GM12878 (cell line): Measurements from ENCODE around the gene TSHZ1. TPM values are rescaled to one million over a fixed set of nuclear protein-coding genes. Genes with fewer than 3 reads are reported as not detected.

Experiments used
- ATAC-seq: fragments of 200-7000 bp; cut with Tn5 transposase; 3 replicates; pipeline ENCODE4 v1.9.1; 2020; ENCODE audit warnings: mild to moderate bottlenecking, moderate library complexity
- BruUV-seq: library from RNA; stranded (reverse); fragments of 400-500 nt; replicated peaks from 2 replicates; lab custom pipeline; 2021; lab: Mats Ljungman, UMichigan
- CTCF ChIA-PET: fragments of 300-600 bp; sonication (Branson Sonifier 250); formaldehyde crosslinking; extraction: SDS; loops from one replicate; lab custom pipeline; 2021; ENCODE audit warnings: inconsistent platforms; lab: Yijun Ruan, JAX
- POLR2A ChIA-PET: fragments of 350-600 bp; formaldehyde crosslinking; extraction: SDS; loops from one replicate; lab custom pipeline; 2021; ENCODE audit warnings: inconsistent platforms; lab: Charles Lee
- RAD21 ChIA-PET: fragments of 300-600 bp; sonication (Branson Sonifier 250); formaldehyde crosslinking; loops from one replicate; lab custom pipeline; 2023; ENCODE audit warnings: antibody characterized with exemption; ENCODE audit not compliant: unreplicated experiment; lab: Charles Lee
- SMC1A ChIA-PET: fragments of 300-600 bp; sonication (Branson Sonifier 250); formaldehyde crosslinking; loops from one replicate; lab custom pipeline; 2023; ENCODE audit not compliant: unreplicated experiment, uncharacterized antibody; lab: Charles Lee
- DNase-seq: peaks from one replicate; pipeline ENCODE4 v3.0.0-alpha.2; 2011; ENCODE audit warnings: low read depth, low spot score
- FAIRE-seq: peaks from 3 replicates; lab custom pipeline; 2011; peaks lifted over from hg19 to GRCh38; lab: Jason Lieb, UNC
- H2AFZ ChIP-seq: 2 replicates; pipeline ENCODE4 v1.6.0; 2011; ENCODE audit warnings: low read depth, low read length, control low read depth; ENCODE audit not compliant: control insufficient read depth
- H3K27ac ChIP-seq: 2 replicates; pipeline ENCODE4 v1.5.1; 2011; ENCODE audit warnings: control low read depth; ENCODE audit not compliant: control insufficient read depth, insufficient read depth
- H3K27me3 ChIP-seq, 2 experiments: replicated peaks in 1 of 2; 2 replicates each; pipeline versions ENCODE4 v1.6.0 to v1.6.1; 2011; ENCODE audit warnings: low read length in 1 of 2; ENCODE audit not compliant: control insufficient read depth in 2 of 2, insufficient read depth in 2 of 2
- H3K36me3 ChIP-seq, 2 experiments: 2 replicates each; pipeline ENCODE4 v1.5.1; 2011; ENCODE audit warnings: low read length in 1 of 2; ENCODE audit not compliant: control insufficient read depth in 2 of 2, insufficient read depth in 2 of 2
- H3K4me1 ChIP-seq: 2 replicates; pipeline ENCODE4 v1.6.1; 2011; ENCODE audit warnings: mild to moderate bottlenecking, low read length, moderate library complexity, mixed read lengths; ENCODE audit not compliant: control insufficient read depth, insufficient read depth
- H3K4me2 ChIP-seq: 2 replicates; pipeline ENCODE4 v1.6.0; 2011; ENCODE audit warnings: control low read depth; ENCODE audit not compliant: control insufficient read depth, insufficient read depth
- H3K4me3 ChIP-seq: fragments of 200-600 bp; sonication (generic); 2 replicates; pipeline ENCODE4 v1.5.1; 2016
- H3K79me2 ChIP-seq: 2 replicates; pipeline ENCODE4 v1.6.0; 2011; ENCODE audit warnings: low read length; ENCODE audit not compliant: control insufficient read depth, insufficient read depth
- H3K9ac ChIP-seq: 2 replicates; pipeline ENCODE4 v1.8.0; 2011; ENCODE audit warnings: low read length, control low read depth, mixed read lengths; ENCODE audit not compliant: control insufficient read depth, insufficient read depth
- H3K9me3 ChIP-seq: replicated peaks from 3 replicates; pipeline ENCODE4 v1.5.1; 2011; ENCODE audit warnings: mild to moderate bottlenecking, low read length; ENCODE audit not compliant: control insufficient read depth, insufficient read depth
- H4K20me1 ChIP-seq: 2 replicates; pipeline ENCODE4 v1.6.0; 2011; ENCODE audit not compliant: control insufficient read depth, insufficient read depth
- BRCA1 ChIP-seq: IDR thresholded peaks from 2 replicates; pipeline ENCODE4 v1.6.1; 2011; ENCODE audit warnings: low read depth, low read length, improper control_type of control experiment
- CHD4 ChIP-seq: fragments of 200-600 bp; sonication (generic); IDR thresholded peaks from 2 replicates; pipeline ENCODE4 v1.6.1; 2016; ENCODE audit warnings: mild to moderate bottlenecking
- CREB1 ChIP-seq: IDR thresholded peaks from 2 replicates; pipeline ENCODE4 v1.6.1; 2012; ENCODE audit warnings: low read depth, mild to moderate bottlenecking, inconsistent platforms
- HDAC6 ChIP-seq: fragments of 200-600 bp; sonication (generic); IDR thresholded peaks from one replicate; pipeline ENCODE4 v1.8.0; 2017; ENCODE audit warnings: antibody characterized with exemption; ENCODE audit not compliant: unreplicated experiment
- HDGF ChIP-seq: fragments of 450-650 bp; IDR thresholded peaks from 2 replicates; pipeline ENCODE4 v1.6.1; 2016; ENCODE audit warnings: antibody characterized with exemption
- JUNB ChIP-seq: IDR thresholded peaks from 2 replicates; pipeline ENCODE4 v1.6.1; 2016; ENCODE audit warnings: antibody characterized with exemption, mild to moderate bottlenecking
- RUNX3 ChIP-seq: IDR thresholded peaks from 2 replicates; pipeline ENCODE4 v1.6.1; 2012; ENCODE audit warnings: low read length, inconsistent platforms
- SMAD5 ChIP-seq: IDR thresholded peaks from 2 replicates; pipeline ENCODE4 v1.6.1; 2016; ENCODE audit warnings: antibody characterized with exemption, low read depth
- SPI1 ChIP-seq: IDR thresholded peaks from 2 replicates; pipeline ENCODE4 v1.6.1; 2011; ENCODE audit warnings: low read depth, mild to moderate bottlenecking, low read length, moderate library complexity, borderline replicate concordance; ENCODE audit not compliant: insufficient read depth
- SUZ12 ChIP-seq: fragments of 200-600 bp; sonication (generic); IDR thresholded peaks from one replicate; pipeline ENCODE4 v1.6.1; 2018; ENCODE audit warnings: antibody characterized with exemption, mild to moderate bottlenecking; ENCODE audit not compliant: unreplicated experiment
- ZNF207 ChIP-seq: fragments of 450-650 bp; IDR thresholded peaks from 2 replicates; pipeline ENCODE4 v1.6.1; 2014; ENCODE audit warnings: antibody characterized with exemption, mild to moderate bottlenecking, borderline replicate concordance
- ZNF274 ChIP-seq: IDR thresholded peaks from one replicate; pipeline ENCODE4 v1.8.0; 2011; ENCODE audit not compliant: insufficient read length, insufficient read depth
- WGBS: methylation state at CpG from one replicate; pipeline ENCODE4 v1.1.6; 2016; ENCODE audit warnings: low lambda C conversion rate; ENCODE audit not compliant: insufficient replicate concordance, insufficient coverage; ENCODE audit errors: missing lambda C conversion rate; 5-methylcytosine and 5-hydroxymethylcytosine counted together
- in situ Hi-C: fragments of 300-500 bp; cut with MboI; formaldehyde crosslinking; loops from 9 replicates; pipeline ENCODE4 v1.14.3; 2018; ENCODE audit warnings: mixed read lengths
- intact Hi-C: fragments of 100-400 bp; cut with micrococcal nuclease; formaldehyde crosslinking; loops from one replicate; pipeline ENCODE4 v1.14.2; 2022; ENCODE audit not compliant: unreplicated experiment
- polyA plus RNA-seq, 11 experiments: library from polyadenylated mRNA; depleted of rRNA in 4 of 11; unstranded in 6 of 11; stranded (reverse) in 5 of 11; fragments of >200 nt; fragmentation: Nextera tagmentation in 4 of 11; fragmentation: Illumina TruSeq in 1 of 11; extraction: Ambion mirVana in 4 of 11; extraction: Trizol in 1 of 11; gene quantifications; 1 replicate in 1 of 11; 2 replicates in 10 of 11; pipeline versions ENCODE4 v1.2.1 to v1.2.3, GENCODE V29; 2011 to 2016; ENCODE audit warnings: inconsistent platforms in 2 of 11, missing spikeins in 2 of 11, low read depth in 1 of 11
- total RNA-seq, 4 experiments: library from RNA; depleted of rRNA in 3 of 4; stranded (reverse); fragments of >200 nt in 3 of 4; fragmentation: Illumina TruSeq in 1 of 4; extraction: Trizol in 1 of 4; gene quantifications; 2 replicates each; pipeline versions ENCODE4 v1.2.1 to v1.2.3, GENCODE V29; 2013 to 2021
- TF ChIP-seq, protein P1 (sequence below): IDR thresholded peaks from 2 replicates; pipeline ENCODE4 v1.6.1; 2012; ENCODE audit warnings: low read depth, low read length, improper control_type of control experiment
- TF ChIP-seq, protein P2 (sequence below), 3 experiments: IDR thresholded peaks in 2 of 3; conservative IDR thresholded peaks in 1 of 3; 2 replicates each; pipeline ENCODE4 v1.5.1; 2011; ENCODE audit warnings: low read depth in 3 of 3, low read length in 3 of 3, mild to moderate bottlenecking in 3 of 3, control low read depth in 2 of 3, moderate library complexity in 2 of 3, inconsistent platforms in 1 of 3, mixed read lengths in 1 of 3; ENCODE audit not compliant: control insufficient read depth in 2 of 3, insufficient read depth in 1 of 3; ENCODE audit errors: extremely low read depth in 1 of 3
- TF ChIP-seq, protein P3 (sequence below): fragments of 450-650 bp; conservative IDR thresholded peaks from 2 replicates; pipeline ENCODE4 v1.6.1; 2017; ENCODE audit warnings: mild to moderate bottlenecking, moderate library complexity
- TF ChIP-seq, protein P4 (sequence below): fragments of 150-350 bp; IDR thresholded peaks from 2 replicates; pipeline ENCODE4 v1.6.1; 2016; ENCODE audit warnings: low read depth, low read length

Gene TSHZ1
- total and polyA plus RNA-seq, 10 of the 15 experiments (the other 5 are each of a cell fraction or from before 2014, with no cell fraction given) = 2.2 to 15.2 (median 5.1) TPM

DNA sequence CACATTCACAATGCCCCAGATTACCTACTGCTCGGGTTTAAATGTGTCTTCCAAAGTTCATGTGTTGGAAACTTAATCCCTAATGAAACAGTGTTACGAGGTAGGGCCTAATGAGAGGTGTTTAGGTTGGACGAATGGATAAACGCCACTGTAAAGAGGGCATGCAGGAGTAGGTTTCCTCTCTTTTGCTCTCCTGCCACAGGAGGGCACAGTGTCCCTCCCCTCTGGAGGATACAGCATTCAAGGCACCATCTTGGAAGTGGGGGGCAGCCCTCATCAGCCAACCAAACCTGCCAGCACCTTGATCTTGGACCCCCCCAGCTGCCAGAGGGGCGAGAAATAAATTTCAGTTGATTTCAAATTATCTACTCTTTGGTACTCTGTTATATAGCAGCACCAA is 103.5 kb downstream of the TSHZ1 start:
- no peak overlapping the region for H3K27ac ChIP-seq
- H3K27me3 ChIP-seq = no peaks in the 10 kb centered on the region
- no peaks in the 10 kb centered on the region for H4K20me1 ChIP-seq
- in situ Hi-C loops (no loop called here), intact Hi-C loops (no loop called here)
- RAD21 ChIA-PET = no interaction called here
- H3K36me3 ChIP-seq = no peaks in the 10 kb centered on the region
- CTCF ChIA-PET = no interaction called here
- ATAC-seq (no peak), DNase-seq (no peak), FAIRE-seq (no peak)
- TF ChIP-seq RUNX3 (no peak), ZNF274 (no peak), HDGF (no peak), HDAC6 (no peak), SUZ12 (no peak), JUNB (no peak), SMAD5 (no peak), CHD4 (no peak), BRCA1 (no peak), ZNF207 (no peak), SPI1 (no peak), CREB1 (no peak)
- TF ChIP-seq, protein P1, sequence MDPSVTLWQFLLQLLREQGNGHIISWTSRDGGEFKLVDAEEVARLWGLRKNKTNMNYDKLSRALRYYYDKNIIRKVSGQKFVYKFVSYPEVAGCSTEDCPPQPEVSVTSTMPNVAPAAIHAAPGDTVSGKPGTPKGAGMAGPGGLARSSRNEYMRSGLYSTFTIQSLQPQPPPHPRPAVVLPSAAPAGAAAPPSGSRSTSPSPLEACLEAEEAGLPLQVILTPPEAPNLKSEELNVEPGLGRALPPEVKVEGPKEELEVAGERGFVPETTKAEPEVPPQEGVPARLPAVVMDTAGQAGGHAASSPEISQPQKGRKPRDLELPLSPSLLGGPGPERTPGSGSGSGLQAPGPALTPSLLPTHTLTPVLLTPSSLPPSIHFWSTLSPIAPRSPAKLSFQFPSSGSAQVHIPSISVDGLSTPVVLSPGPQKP = no peak
- TF ChIP-seq, protein P2, sequence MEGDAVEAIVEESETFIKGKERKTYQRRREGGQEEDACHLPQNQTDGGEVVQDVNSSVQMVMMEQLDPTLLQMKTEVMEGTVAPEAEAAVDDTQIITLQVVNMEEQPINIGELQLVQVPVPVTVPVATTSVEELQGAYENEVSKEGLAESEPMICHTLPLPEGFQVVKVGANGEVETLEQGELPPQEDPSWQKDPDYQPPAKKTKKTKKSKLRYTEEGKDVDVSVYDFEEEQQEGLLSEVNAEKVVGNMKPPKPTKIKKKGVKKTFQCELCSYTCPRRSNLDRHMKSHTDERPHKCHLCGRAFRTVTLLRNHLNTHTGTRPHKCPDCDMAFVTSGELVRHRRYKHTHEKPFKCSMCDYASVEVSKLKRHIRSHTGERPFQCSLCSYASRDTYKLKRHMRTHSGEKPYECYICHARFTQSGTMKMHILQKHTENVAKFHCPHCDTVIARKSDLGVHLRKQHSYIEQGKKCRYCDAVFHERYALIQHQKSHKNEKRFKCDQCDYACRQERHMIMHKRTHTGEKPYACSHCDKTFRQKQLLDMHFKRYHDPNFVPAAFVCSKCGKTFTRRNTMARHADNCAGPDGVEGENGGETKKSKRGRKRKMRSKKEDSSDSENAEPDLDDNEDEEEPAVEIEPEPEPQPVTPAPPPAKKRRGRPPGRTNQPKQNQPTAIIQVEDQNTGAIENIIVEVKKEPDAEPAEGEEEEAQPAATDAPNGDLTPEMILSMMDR (IDR thresholded peaks at IDR 0.05 in 2 of 3, conservative IDR thresholded peaks at IDR 0.05 in 1 of 3; ENCODE audit: control insufficient read depth in 2 of 3, extremely low read depth in 1 of 3, insufficient read depth in 1 of 3, low read depth in 3 of 3, low read length in 3 of 3) = no peak; a peak in 1 of 6 replicates
- TF ChIP-seq, protein P3, sequence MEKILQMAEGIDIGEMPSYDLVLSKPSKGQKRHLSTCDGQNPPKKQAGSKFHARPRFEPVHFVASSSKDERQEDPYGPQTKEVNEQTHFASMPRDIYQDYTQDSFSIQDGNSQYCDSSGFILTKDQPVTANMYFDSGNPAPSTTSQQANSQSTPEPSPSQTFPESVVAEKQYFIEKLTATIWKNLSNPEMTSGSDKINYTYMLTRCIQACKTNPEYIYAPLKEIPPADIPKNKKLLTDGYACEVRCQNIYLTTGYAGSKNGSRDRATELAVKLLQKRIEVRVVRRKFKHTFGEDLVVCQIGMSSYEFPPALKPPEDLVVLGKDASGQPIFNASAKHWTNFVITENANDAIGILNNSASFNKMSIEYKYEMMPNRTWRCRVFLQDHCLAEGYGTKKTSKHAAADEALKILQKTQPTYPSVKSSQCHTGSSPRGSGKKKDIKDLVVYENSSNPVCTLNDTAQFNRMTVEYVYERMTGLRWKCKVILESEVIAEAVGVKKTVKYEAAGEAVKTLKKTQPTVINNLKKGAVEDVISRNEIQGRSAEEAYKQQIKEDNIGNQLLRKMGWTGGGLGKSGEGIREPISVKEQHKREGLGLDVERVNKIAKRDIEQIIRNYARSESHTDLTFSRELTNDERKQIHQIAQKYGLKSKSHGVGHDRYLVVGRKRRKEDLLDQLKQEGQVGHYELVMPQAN = no peak
- TF ChIP-seq, protein P4, sequence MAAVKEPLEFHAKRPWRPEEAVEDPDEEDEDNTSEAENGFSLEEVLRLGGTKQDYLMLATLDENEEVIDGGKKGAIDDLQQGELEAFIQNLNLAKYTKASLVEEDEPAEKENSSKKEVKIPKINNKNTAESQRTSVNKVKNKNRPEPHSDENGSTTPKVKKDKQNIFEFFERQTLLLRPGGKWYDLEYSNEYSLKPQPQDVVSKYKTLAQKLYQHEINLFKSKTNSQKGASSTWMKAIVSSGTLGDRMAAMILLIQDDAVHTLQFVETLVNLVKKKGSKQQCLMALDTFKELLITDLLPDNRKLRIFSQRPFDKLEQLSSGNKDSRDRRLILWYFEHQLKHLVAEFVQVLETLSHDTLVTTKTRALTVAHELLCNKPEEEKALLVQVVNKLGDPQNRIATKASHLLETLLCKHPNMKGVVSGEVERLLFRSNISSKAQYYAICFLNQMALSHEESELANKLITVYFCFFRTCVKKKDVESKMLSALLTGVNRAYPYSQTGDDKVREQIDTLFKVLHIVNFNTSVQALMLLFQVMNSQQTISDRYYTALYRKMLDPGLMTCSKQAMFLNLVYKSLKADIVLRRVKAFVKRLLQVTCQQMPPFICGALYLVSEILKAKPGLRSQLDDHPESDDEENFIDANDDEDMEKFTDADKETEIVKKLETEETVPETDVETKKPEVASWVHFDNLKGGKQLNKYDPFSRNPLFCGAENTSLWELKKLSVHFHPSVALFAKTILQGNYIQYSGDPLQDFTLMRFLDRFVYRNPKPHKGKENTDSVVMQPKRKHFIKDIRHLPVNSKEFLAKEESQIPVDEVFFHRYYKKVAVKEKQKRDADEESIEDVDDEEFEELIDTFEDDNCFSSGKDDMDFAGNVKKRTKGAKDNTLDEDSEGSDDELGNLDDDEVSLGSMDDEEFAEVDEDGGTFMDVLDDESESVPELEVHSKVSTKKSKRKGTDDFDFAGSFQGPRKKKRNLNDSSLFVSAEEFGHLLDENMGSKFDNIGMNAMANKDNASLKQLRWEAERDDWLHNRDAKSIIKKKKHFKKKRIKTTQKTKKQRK = no peak
- no peaks in the 10 kb centered on the region for H3K79me2 ChIP-seq
- POLR2A ChIA-PET = no interaction called here
- no TSS peak for BruUV-seq
- H3K9ac ChIP-seq = no peak overlapping the region
- WGBS = 25% methylated on average over 5 of the region's 5 CpGs
- no peak overlapping the region for H3K4me3 ChIP-seq
- no peak overlapping the region for H3K4me2 ChIP-seq
- H3K4me1 ChIP-seq = no peaks in the 10 kb centered on the region
- no peaks in the 10 kb centered on the region; the same call in 2 of the 3 replicates for H3K9me3 ChIP-seq
- H2AFZ ChIP-seq = no peak overlapping the region
- SMC1A ChIA-PET = no interaction called here
